GM18519 (cell line): Measurements from ENCODE around the gene PTPRN2.
"Not testable (repeated sequence)": the region's sequence is repeated elsewhere in the genome, so short reads cannot be mapped to it uniquely, and the experiment has no call there.

Source experiments
- ATAC-seq: cut with Tn5 transposase; IDR thresholded peaks from one replicate; pipeline ENCODE4 v1.9.1; 2021; ENCODE audit warnings: mild to moderate bottlenecking, moderate library complexity; ENCODE audit not compliant: unreplicated experiment, low FRiP score

The PTPRN2 gene

GRCh38 chr7:157943561-157943960 lies 644.1 kb downstream of the PTPRN2 start:
- ATAC-seq: no peak

- no peak for ATAC-seq
These were observed 646.4 kb downstream of the PTPRN2 start for GRCh38 chr7:157941210-157941609.

GRCh38 chr7:157940497-157940896 lies 647.1 kb downstream of the PTPRN2 start:
- no peak for ATAC-seq

- no peak for ATAC-seq
These were observed 649.4 kb downstream of the PTPRN2 start for GRCh38 chr7:157938211-157938610.

- ATAC-seq: no peak
These were observed 650.2 kb downstream of the PTPRN2 start for GRCh38 chr7:157937406-157937805.

- ATAC-seq: no peak
These were observed 650.6 kb downstream of the PTPRN2 start for GRCh38 chr7:157936976-157937375.

- not testable (repeated sequence) for ATAC-seq
These were observed 651.9 kb downstream of the PTPRN2 start for GRCh38 chr7:157935721-157936120.

GRCh38 chr7:157933219-157934155 lies 654.1 kb downstream of the PTPRN2 start:
- not testable (repeated sequence) for ATAC-seq

GRCh38 chr7:157932498-157933218 lies 655.0 kb downstream of the PTPRN2 start:
- ATAC-seq: no peak

- ATAC-seq: no peak
These were observed 656.6 kb downstream of the PTPRN2 start for GRCh38 chr7:157930926-157931466.

- no peak for ATAC-seq
These were observed 657.2 kb downstream of the PTPRN2 start for GRCh38 chr7:157930441-157930840.

- no peak for ATAC-seq
These were observed 658.0 kb downstream of the PTPRN2 start for GRCh38 chr7:157929671-157930070.

- ATAC-seq: no peak
These were observed 658.7 kb downstream of the PTPRN2 start for GRCh38 chr7:157928808-157929425.

- ATAC-seq: no peak
These were observed 659.3 kb downstream of the PTPRN2 start for GRCh38 chr7:157928171-157928794.

GRCh38 chr7:157927313-157927925 lies 660.2 kb downstream of the PTPRN2 start:
- ATAC-seq: no peak

- ATAC-seq: no peak
These were observed 661.0 kb downstream of the PTPRN2 start for GRCh38 chr7:157926521-157927150.

- no peak for ATAC-seq
These were observed 661.5 kb downstream of the PTPRN2 start for GRCh38 chr7:157926107-157926506.

GRCh38 chr7:157925383-157925875 lies 662.2 kb downstream of the PTPRN2 start:
- ATAC-seq: no peak

GRCh38 chr7:157923903-157924630 lies 663.6 kb downstream of the PTPRN2 start:
- no peak for ATAC-seq
